ENCODE results near the gene NPTX2.
"Not testable (repeated sequence)": the region's sequence is repeated elsewhere in the genome, so short reads cannot be mapped to it uniquely, and the experiment has no call there.

Gene NPTX2

DNA sequence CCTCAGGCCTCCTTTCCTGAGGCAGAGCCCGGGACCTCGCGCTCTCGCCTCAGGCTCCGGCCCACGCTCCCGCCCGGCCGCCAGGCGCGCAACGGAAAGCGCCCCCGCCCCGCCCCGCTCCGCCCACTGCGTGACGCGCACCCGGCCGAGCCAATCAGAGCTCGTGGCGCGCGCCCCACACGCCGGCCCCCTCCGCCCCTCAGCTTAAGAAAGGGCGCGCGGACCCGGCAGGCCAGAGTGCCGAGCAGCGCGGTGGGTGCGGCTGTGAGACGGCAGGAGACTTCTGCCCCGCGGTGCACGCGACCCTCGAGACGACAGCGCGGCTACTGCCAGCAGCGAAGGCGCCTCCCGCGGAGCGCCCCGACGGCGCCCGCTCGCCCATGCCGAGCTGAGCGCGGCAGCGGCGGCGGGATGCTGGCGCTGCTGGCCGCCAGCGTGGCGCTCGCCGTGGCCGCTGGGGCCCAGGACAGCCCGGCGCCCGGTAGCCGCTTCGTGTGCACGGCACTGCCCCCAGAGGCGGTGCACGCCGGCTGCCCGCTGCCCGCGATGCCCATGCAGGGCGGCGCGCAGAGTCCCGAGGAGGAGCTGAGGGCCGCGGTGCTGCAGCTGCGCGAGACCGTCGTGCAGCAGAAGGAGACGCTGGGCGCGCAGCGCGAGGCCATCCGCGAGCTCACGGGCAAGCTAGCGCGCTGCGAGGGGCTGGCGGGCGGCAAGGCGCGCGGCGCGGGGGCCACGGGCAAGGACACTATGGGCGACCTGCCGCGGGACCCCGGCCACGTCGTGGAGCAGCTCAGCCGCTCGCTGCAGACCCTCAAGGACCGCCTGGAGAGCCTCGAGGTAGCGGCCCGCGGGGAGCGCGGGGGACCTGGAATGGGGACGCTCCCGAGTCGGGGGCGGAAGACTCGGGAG is at the start of gene NPTX2:
Gene NPTX2 (plus strand): TSS at position 235 of the 909 bp plus-strand sequence. CDS start 177 bp downstream, at position 412.
- DNase-seq (ENCODE audit: low read depth, low spot score), result no peak

DNA sequence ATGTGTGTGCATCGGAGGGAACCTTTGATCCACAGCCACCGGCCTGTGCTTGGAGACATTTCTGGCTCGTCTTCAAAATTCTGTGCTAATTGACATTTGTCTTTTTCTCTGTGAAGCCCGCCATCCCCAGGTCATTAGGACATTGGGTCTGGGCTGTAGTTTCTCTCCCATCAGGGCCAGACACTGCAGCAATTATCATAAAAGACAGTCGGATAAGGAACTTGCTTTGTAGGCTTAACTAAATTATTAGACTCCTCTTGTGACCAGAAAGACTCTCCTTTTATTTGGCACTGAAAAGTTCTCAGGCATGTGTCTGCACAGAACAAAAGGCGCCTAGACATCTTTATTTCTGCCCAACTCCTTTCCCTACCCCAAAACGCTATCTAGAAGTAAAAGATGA is 49.1 kb upstream of the NPTX2 start:
- DNase-seq (ENCODE audit: low read depth, low spot score), result no peak

- DNase-seq (ENCODE audit: low read depth, low spot score), result no peak
Observed at GRCh38 chr7:98568891-98569290, 48.2 kb upstream of the NPTX2 start.

DNA sequence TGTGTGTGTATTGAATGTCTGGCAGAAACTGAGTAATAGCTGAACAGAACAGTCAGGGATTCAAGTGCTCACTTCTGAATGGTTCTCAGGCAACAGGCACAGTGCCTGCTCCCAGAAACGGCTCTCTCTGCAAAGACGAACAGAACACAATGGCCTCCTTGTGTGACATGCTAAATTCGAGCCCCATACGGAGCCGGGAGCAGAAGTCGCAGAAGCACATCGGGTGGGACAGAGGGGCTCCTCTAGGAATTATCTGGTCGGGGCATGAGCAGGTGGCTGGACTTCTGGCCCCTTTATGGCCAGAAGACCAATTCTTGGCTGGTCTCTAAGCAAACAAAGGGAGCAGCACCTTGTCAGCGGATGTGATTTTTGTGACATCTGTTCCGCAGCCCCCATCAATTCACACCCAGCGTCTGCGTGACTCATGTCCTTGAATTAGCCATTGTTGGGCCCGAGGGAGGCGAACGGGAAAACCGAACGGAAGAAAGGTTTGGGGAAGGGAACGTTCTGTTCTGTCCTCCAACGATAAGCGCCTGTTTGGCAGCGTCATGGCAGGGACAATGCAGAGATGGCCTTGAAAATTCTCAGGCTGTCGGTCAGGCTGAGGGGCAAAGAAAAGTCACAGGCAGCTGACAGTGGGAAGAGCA is 47.3 kb upstream of the NPTX2 start:
- no peak for DNase-seq (ENCODE audit: low read depth, low spot score)

GRCh38 chr7:98571006-98571405 is 46.1 kb upstream of the NPTX2 start:
- DNase-seq (ENCODE audit: low read depth, low spot score), result no peak

DNA sequence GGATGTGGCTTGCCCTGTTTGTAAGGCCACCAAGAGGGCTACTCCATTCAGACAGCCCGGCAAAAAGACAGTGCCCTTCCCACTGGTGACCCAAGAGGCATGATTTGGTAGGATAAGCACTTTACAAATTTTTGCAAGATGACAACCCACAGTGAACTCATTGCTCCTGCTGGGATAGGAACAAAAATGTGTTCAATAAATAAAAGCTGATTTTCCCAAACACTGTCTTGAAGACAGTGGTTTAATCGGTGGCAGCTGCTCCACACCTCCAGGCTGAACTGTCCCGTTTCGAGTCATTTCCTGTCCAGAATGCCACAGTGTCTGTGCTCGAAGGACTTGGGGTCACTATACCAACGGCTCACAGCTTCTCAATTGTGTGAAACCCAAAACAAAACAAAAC is 45.1 kb upstream of the NPTX2 start:
- DNase-seq (ENCODE audit: low read depth, low spot score), result no peak

- not testable (repeated sequence) for DNase-seq (ENCODE audit: low read depth, low spot score)
Observed at GRCh38 chr7:98572716-98573115, 44.4 kb upstream of the NPTX2 start.

- no peak for DNase-seq (ENCODE audit: low read depth, low spot score)
Observed at GRCh38 chr7:98573816-98574215, 43.3 kb upstream of the NPTX2 start.

DNA sequence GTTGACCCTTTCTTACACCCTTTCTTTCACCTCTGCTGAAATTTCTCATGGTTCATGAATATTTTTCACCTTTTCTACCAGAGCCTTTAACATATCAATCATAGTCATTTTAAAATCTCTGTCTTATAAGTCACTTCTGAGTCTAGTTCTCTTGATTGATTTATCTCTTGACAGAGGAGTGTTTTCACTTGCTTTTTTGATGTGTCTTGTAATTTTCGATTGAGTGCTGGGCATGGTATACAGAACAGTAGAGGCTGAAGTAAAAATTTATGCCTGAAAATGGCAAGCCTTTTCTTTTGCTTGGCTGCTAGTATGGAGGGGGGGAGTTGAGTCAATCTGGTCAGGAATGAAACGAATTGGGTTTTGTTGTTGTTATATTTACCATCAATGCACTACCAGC is 41.2 kb upstream of the NPTX2 start:
- no peak for DNase-seq (ENCODE audit: low read depth, low spot score)

DNA sequence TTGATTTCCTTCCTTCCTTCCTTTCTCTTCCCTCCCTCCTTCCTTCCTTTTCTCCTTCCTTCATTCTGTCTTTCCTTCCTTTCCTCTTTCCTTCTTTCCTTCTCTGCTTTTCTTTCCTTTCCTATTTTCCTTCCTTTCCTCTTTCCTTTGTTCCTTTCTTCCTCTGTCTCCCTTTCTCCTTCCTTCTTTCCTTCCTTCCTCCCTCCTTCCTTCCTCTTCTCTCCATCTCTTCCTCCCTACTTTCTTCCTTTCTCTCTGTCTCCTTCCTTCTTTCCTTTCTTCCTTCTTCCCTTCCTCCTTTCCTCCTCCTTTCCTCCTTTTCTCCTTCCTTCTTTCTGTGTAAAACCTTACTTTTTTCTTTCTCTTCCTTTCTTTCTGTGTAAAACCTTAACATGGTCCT is 32.3 kb upstream of the NPTX2 start:
- DNase-seq (ENCODE audit: low read depth, low spot score), result no peak

GRCh38 chr7:98591926-98592325 is 25.2 kb upstream of the NPTX2 start:
- DNase-seq (ENCODE audit: low read depth, low spot score), result no peak

DNA sequence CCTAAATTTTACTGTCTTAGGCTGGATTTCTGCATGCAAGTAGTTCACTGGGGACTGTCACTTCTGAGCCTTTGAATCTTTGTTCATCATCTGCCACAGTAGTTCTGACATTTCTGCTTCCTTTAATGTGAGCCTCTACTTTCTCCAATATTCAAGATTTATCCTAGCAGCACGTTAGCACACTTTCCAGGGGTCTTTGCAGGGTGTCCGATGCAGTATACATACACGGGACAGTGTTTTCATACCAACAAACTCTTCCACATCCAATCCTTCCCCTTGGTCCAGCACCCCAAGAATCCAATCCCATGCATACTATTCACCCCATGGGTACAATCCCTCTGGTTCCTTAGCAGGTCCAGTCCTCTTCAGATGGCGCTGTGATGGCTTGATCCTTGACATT is 22.7 kb upstream of the NPTX2 start:
- no peak for DNase-seq (ENCODE audit: low read depth, low spot score)

DNA sequence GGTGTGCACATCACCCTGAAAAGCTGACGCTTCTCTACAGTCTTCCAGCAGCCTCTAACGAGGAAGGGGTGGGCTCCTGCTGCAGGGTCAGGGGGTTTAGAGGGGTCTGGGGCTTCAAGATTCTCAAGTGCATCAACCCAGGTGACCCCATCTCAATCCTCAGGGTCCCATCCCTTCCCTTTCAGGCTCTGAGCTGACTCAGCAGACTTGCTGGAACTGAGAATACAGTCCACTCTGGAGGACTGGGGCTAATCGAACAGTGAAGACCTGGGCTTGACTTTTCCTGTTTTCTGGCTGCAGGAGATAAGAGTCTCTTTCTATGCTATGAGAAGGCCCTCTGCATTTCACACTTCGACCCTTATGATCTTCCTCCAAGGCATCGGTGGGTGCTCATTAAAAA is 22.3 kb upstream of the NPTX2 start:
- DNase-seq (ENCODE audit: low read depth, low spot score), result no peak

DNA sequence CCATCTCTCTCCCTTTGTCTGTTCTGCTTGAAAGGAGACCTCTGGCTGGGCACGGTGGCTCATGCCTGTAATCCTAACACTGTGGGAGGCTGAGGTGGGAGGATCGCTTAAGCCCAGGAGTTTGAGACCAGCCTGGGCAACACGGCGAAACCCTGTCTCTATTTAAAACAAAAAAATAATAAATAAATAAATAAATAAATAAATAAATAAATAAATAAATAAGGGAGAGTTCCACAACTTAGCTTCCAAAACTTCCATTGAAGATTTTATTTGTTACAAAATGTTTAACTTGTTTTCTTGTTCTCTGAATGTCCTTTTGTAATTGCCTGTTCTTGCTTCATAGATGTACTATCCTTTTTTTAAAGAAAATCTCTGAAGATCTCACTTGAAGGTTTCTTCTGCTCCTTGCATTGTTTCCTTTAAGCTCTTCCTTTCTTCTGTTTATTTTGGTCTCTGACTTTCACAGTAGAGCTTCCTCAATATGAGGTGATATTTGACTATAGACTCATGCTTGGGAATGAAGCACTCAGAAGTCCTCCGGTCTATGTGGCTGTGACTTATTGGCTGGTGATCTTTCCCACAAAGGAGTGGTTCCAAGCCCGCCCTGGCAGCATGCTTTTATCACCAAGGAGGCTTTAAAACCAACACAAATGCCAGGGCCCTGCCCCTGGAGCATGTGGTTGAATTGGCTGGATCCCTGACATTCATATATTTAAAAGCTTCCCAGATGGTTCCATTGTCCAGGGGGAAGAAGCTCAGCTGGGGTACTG is 18.1 kb upstream of the NPTX2 start:
- DNase-seq (ENCODE audit: low read depth, low spot score), result no peak

GRCh38 chr7:98599886-98600285 is 17.2 kb upstream of the NPTX2 start:
- DNase-seq (ENCODE audit: low read depth, low spot score), result no peak

GRCh38 chr7:98602755-98603398 is 14.2 kb upstream of the NPTX2 start:
- DNase-seq (ENCODE audit: low read depth, low spot score), result no peak

DNA sequence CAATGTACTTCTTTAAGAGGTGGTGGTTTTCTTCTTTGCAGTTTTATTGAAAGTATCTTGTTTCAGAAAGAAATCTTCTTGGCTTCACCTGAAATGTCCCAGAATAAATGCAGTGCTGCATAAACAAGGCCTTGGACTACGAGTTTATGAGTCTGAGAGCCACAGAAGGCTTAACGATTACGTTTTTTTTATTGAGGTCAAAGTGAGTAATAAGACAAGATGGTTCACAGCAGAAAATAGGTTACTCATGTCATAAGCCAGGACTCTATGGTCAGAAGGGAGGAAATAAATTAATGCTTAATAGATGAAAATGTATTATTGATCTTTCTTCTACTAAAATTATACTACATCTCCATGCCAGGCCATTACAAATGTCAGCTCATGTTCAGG is 13.7 kb upstream of the NPTX2 start:
- no peak for DNase-seq (ENCODE audit: low read depth, low spot score)

GRCh38 chr7:98613601-98614425 is 3.3 kb upstream of the NPTX2 start:
- no peak for DNase-seq (ENCODE audit: low read depth, low spot score)

- DNase-seq (ENCODE audit: low read depth, low spot score), result no peak
Observed at GRCh38 chr7:98616381-98617050, 569 bp upstream of the NPTX2 start.

DNA sequence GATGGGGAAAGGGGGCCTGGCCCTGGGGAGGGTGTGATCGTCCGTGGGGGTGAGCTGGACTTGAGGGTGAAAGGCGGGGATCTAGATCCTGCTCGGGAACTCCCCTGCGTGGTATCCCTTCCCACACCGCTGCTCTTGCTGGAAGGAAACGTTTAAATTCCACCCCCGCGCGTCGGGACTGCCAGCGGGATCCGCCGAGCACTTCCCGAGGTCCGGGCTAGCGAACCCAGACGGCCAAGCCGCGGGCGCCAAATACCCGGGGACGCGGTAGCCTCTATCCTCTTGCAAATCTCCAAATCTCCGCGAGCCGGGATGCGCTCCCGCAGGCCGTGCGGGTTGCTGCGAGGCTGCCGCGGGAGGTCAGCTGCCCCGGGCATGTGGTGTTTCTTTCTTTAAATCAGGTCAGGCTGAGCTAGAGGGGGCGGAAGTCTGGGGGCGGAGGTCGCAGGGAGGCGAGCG is 904 bp downstream of the NPTX2 start:
- DNase-seq (ENCODE audit: low read depth, low spot score), result no peak
